ENCODE measurements around the gene TRPC3.

GRCh38 chr4:121995790-121996537, 44.1 kb upstream of the TRPC3 start:
- TF ChIP-seq MXI1 (conservative IDR thresholded peaks at IDR 0.05; ENCODE audit: poor library complexity, severe bottlenecking): no peak
- TF ChIP-seq EZH2 (IDR thresholded peaks at IDR 0.05; ENCODE audit: borderline replicate concordance, insufficient read depth, low read length, poor library complexity, severe bottlenecking): no peak
- TF ChIP-seq, protein P1, sequence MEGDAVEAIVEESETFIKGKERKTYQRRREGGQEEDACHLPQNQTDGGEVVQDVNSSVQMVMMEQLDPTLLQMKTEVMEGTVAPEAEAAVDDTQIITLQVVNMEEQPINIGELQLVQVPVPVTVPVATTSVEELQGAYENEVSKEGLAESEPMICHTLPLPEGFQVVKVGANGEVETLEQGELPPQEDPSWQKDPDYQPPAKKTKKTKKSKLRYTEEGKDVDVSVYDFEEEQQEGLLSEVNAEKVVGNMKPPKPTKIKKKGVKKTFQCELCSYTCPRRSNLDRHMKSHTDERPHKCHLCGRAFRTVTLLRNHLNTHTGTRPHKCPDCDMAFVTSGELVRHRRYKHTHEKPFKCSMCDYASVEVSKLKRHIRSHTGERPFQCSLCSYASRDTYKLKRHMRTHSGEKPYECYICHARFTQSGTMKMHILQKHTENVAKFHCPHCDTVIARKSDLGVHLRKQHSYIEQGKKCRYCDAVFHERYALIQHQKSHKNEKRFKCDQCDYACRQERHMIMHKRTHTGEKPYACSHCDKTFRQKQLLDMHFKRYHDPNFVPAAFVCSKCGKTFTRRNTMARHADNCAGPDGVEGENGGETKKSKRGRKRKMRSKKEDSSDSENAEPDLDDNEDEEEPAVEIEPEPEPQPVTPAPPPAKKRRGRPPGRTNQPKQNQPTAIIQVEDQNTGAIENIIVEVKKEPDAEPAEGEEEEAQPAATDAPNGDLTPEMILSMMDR (IDR thresholded peaks at IDR 0.05; ENCODE audit: poor library complexity, severe bottlenecking): no peak

Data from neural cell (in vitro differentiated cells).